Mesendoderm (in vitro differentiated cells): ENCODE measurements around the gene UBE2D2.

Experiments used
- DNase-seq: peaks from one replicate; pipeline ENCODE4 v3.0.0; 2013
- H2AK5ac ChIP-seq: 2 replicates; pipeline ENCODE4 v1.6.1; 2013; ENCODE audit warnings: low read length, inconsistent platforms
- H2BK120ac ChIP-seq: 2 replicates; pipeline ENCODE4 v1.6.1; 2013; ENCODE audit warnings: low read depth, mild to moderate bottlenecking, low read length, moderate library complexity, mixed read lengths
- H2BK15ac ChIP-seq: replicated peaks from 2 replicates; pipeline ENCODE4 v1.6.1; 2013; ENCODE audit warnings: low read depth, mild to moderate bottlenecking, moderate library complexity
- H2BK5ac ChIP-seq: 2 replicates; pipeline ENCODE4 v1.6.1; 2013; ENCODE audit warnings: low read length, inconsistent platforms
- H3K18ac ChIP-seq: 2 replicates; pipeline ENCODE4 v1.6.1; 2013; ENCODE audit warnings: mild to moderate bottlenecking, low read length, mixed read lengths
- H3K23ac ChIP-seq: one replicate; pipeline ENCODE4 v1.6.1; 2013; ENCODE audit warnings: low read length
- H3K27ac ChIP-seq: 2 replicates; pipeline ENCODE4 v1.5.1; 2013; ENCODE audit warnings: low read depth, mild to moderate bottlenecking, inconsistent platforms, low read length, moderate library complexity
- H3K27me3 ChIP-seq: 2 replicates; pipeline ENCODE4 v1.6.1; 2013; ENCODE audit warnings: low read length, control low read depth, mild to moderate bottlenecking, inconsistent platforms; ENCODE audit not compliant: insufficient read depth, poor library complexity
- H3K36me3 ChIP-seq: 2 replicates; pipeline ENCODE4 v1.6.1; 2013; ENCODE audit warnings: low read length, inconsistent platforms; ENCODE audit not compliant: control insufficient read depth, insufficient read depth
- H3K4ac ChIP-seq: one replicate; pipeline ENCODE4 v1.6.1; 2013; ENCODE audit warnings: low read depth, mild to moderate bottlenecking, low read length, moderate library complexity
- H3K4me1 ChIP-seq: 2 replicates; pipeline ENCODE4 v1.6.1; 2013; ENCODE audit warnings: low read depth, low read length, inconsistent platforms; ENCODE audit not compliant: control insufficient read depth
- H3K4me2 ChIP-seq: 2 replicates; pipeline ENCODE4 v1.6.1; 2013; ENCODE audit warnings: low read length
- H3K4me3 ChIP-seq: 2 replicates; pipeline ENCODE4 v1.5.1; 2013; ENCODE audit warnings: mild to moderate bottlenecking, low read length
- H3K56ac ChIP-seq: one replicate; pipeline ENCODE4 v1.6.1; 2013; ENCODE audit warnings: low read length
- H3K79me1 ChIP-seq: 2 replicates; pipeline ENCODE4 v1.6.1; 2013; ENCODE audit warnings: low read length, inconsistent platforms
- H3K79me2 ChIP-seq: 2 replicates; pipeline ENCODE4 v1.6.1; 2013; ENCODE audit warnings: mild to moderate bottlenecking, low read length; ENCODE audit not compliant: control insufficient read depth, insufficient read depth
- H3K9ac ChIP-seq: 2 replicates; pipeline ENCODE4 v1.6.1; 2013; ENCODE audit warnings: low read length, inconsistent platforms
- H4K5ac ChIP-seq: one replicate; pipeline ENCODE4 v1.6.1; 2013; ENCODE audit warnings: low read length
- H4K8ac ChIP-seq: one replicate; pipeline ENCODE4 v1.6.1; 2013; ENCODE audit warnings: low read depth, mild to moderate bottlenecking, control low read depth, low read length, moderate library complexity
- WGBS: extraction: QIAGEN DNeasy Blood & Tissue Kit; methylation state at CpG from one replicate; pipeline ENCODE4 v1.1.7; 2013; ENCODE audit warnings: low lambda C conversion rate, missing lambda C conversion rate; ENCODE audit not compliant: insufficient coverage; ENCODE audit errors: extremely low coverage; 5-methylcytosine and 5-hydroxymethylcytosine counted together

UBE2D2 gene

GRCh38 chr5:139659695-139660101 lies 98.6 kb downstream of the UBE2D2 start:
- H3K4me1 ChIP-seq: peaks cover 34% of the 10 kb centered on the region
- no peak overlapping the region for H3K4me3 ChIP-seq

DNA sequence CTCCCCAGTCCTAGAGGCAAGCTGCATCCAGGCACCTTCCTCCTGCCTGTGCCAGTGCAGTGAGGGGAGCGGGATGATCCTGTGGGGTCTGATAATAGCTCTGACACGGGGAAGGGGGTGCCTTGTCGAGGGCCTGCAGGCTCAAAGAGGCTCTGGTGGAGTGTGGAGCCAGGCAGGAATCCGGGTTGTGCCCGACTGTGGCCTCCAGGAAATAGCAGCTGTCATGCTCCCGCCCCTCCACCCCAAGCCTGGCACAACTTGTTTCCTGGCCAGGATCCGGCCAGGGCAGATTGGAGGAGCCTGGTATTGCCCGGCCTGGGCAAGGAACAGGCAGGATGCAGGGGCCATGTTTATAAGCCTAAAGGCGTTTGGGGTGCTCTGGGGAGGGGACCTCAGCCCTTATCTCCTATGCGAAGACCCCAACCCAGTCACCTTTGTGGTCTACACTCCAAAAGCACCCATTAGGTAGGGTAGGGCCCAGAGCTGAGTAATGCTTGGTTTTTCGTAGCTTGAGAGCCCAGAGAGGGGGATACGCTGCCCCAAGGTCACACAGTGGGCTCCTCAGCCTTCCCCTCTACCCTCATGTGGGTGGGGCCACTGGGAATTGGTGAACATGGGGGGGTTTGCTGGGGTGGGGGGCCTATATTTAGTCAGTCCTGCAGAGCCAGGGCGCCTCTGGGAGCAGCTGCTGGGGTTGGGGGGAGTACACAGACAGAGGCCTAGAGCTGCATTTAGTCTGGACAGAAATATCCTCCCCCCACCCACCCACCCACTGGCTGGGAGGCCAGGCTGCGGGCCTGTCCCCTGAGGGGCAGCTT lies 99.2 kb downstream of the UBE2D2 start:
- Histone ChIP-seq H3K79me1 (peaks cover 24% of the 10 kb centered on the region), H2BK15ac (no peak overlapping the region), H3K23ac (no peak overlapping the region), H2BK5ac (no peak overlapping the region), H3K27ac (peak overlapping the region; percentile 39), H3K27me3 (no peaks in the 10 kb centered on the region), H3K36me3 (peaks cover 1% of the 10 kb centered on the region), H4K8ac (no peak overlapping the region), H3K4me3 (no peak overlapping the region), H3K4me2 (no peak overlapping the region), H2BK120ac (no peak overlapping the region), H2AK5ac (no peak overlapping the region), H3K18ac (no peak overlapping the region), H3K56ac (peak overlapping the region; percentile 79), H3K79me2 (peaks cover 98% of the 10 kb centered on the region), H3K4me1 (peaks cover 29% of the 10 kb centered on the region), H4K5ac (no peak overlapping the region), H3K4ac (no peak overlapping the region), H3K9ac (peak overlapping the region; percentile 47)
- DNase-seq: no peak
- WGBS: no CpG with 5 or more reads among the region's 14 CpGs

More at GRCh38 chr5:139659695-139660101, 98.6 kb downstream of the UBE2D2 start:
- H2BK5ac ChIP-seq: no peak overlapping the region
- H3K56ac ChIP-seq: peak overlapping the region; percentile 79
- H3K79me1 ChIP-seq: peaks cover 21% of the 10 kb centered on the region
- peaks cover 98% of the 10 kb centered on the region for H3K79me2 ChIP-seq
- no peak overlapping the region for H3K4me2 ChIP-seq
- no peak overlapping the region for H2BK120ac ChIP-seq
- peak overlapping the region; percentile 39 for H3K27ac ChIP-seq
- no peaks in the 10 kb centered on the region for H3K27me3 ChIP-seq
- H3K18ac ChIP-seq: peak overlapping the region; percentile 46
- H3K23ac ChIP-seq: no peak overlapping the region
- H4K8ac ChIP-seq: no peak overlapping the region
- DNase-seq: peak; percentile 76
- H2AK5ac ChIP-seq: no peak overlapping the region
- no peak overlapping the region for H3K4ac ChIP-seq
- H2BK15ac ChIP-seq: no peak overlapping the region
- WGBS: no CpG with 5 or more reads among the region's 13 CpGs
- peak overlapping the region; percentile 47 for H3K9ac ChIP-seq
- H4K5ac ChIP-seq: no peak overlapping the region
- H3K36me3 ChIP-seq: peaks cover 1% of the 10 kb centered on the region

GRCh38 chr5:139660923-139661814 lies 100.0 kb downstream of the UBE2D2 start:
- Histone ChIP-seq H2AK5ac (no peak overlapping the region), H2BK120ac (no peak overlapping the region), H3K4ac (no peak overlapping the region), H3K9ac (peak overlapping the region; percentile 1), H2BK15ac (no peak overlapping the region), H3K79me1 (peaks cover 24% of the 10 kb centered on the region), H3K4me3 (no peak overlapping the region), H3K79me2 (peaks cover 98% of the 10 kb centered on the region), H3K27ac (no peak overlapping the region), H3K56ac (peak overlapping the region; percentile 1), H3K23ac (peak overlapping the region; percentile 0), H3K36me3 (peaks cover 1% of the 10 kb centered on the region), H3K4me1 (peaks cover 28% of the 10 kb centered on the region), H4K5ac (no peak overlapping the region), H3K4me2 (no peak overlapping the region), H3K27me3 (no peaks in the 10 kb centered on the region), H3K18ac (no peak overlapping the region), H4K8ac (no peak overlapping the region), H2BK5ac (no peak overlapping the region)
- no peak for DNase-seq
- no CpG with 5 or more reads among the region's 41 CpGs for WGBS

DNA sequence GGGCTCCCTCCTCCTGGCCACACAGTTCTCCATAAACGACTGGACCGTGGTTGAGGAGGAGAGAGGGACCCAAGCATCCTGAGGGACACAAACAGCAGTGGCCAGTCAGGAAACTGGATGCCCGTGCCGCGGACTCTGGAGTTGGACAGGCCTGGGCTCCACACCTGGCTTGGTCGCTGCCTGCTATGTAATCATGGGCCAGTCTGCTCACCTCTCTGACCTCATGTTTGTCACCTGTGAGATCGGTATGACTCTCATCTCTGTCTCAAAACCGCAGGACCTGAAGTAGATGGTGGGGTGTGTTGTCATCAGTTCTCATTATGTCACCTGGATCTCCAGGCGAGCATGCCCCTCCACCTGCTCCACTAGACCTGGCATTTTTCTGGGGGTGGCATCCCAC lies 101.5 kb downstream of the UBE2D2 start:
- no peak overlapping the region for H2BK120ac ChIP-seq
- H3K27me3 ChIP-seq: no peaks in the 10 kb centered on the region
- no peak overlapping the region for H2AK5ac ChIP-seq
- no peak overlapping the region for H3K56ac ChIP-seq
- peaks cover 99% of the 10 kb centered on the region for H3K79me2 ChIP-seq
- no peak overlapping the region for H3K18ac ChIP-seq
- no peak overlapping the region for H3K4me2 ChIP-seq
- no peak for DNase-seq
- H3K4me3 ChIP-seq: no peak overlapping the region
- H4K8ac ChIP-seq: no peak overlapping the region
- no peak overlapping the region for H2BK15ac ChIP-seq
- no peak overlapping the region for H3K27ac ChIP-seq
- H3K79me1 ChIP-seq: peaks cover 23% of the 10 kb centered on the region
- no peak overlapping the region for H4K5ac ChIP-seq
- no peak overlapping the region for H3K23ac ChIP-seq
- H3K4me1 ChIP-seq: peaks cover 24% of the 10 kb centered on the region
- no CpG with 5 or more reads among the region's 9 CpGs for WGBS
- peaks cover 1% of the 10 kb centered on the region for H3K36me3 ChIP-seq
- H3K9ac ChIP-seq: no peak overlapping the region
- no peak overlapping the region for H2BK5ac ChIP-seq
- no peak overlapping the region for H3K4ac ChIP-seq

DNA sequence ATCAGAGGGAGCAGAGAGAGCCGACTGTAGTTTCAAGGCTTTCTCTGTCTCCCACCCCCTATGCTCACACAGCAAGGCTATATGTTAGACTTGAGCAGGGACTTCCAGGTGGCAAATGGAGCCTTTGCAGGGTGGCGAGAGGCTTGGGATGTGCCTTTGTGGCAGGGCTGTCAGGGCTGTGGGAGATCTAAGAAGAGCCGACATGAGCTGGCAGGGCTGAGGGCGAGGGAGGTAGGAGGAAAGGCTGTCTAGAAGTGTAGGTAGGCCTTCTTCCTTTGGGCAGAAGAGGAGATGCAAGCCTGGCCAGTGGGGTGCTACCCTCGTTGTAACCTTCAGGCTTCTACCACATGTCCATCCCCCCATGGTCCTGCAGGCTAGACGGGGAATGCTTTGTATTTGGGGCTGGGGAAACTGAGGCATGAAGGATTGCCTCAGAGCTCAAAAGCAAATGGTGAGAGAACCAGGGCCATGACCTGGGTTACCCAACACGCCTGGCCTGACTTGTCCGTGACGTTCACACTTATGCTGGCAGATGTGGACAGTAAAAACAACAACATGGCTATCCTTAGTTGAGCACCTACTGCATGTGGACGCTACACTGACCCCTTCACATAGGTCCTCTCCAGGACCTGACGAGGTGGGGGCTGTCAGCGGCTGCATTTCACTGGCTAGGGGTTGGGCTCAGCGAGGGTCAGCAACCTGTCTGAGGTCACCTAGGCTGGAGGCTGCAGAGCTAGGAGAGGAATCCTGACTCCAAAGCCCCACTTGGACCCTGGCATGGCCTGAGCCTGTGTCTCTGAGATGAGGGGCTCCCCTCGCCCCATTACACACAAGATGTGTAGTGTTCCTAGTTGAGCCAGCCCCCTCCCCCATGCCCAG lies 102.3 kb downstream of the UBE2D2 start:
- Histone ChIP-seq H3K4ac (no peak overlapping the region), H3K23ac (no peak overlapping the region), H2BK5ac (no peak overlapping the region), H3K27ac (no peak overlapping the region), H2BK15ac (no peak overlapping the region), H3K56ac (no peak overlapping the region), H3K79me1 (peaks cover 19% of the 10 kb centered on the region), H2AK5ac (no peak overlapping the region), H3K4me3 (no peak overlapping the region), H2BK120ac (no peak overlapping the region), H3K79me2 (peaks cover 99% of the 10 kb centered on the region), H3K9ac (no peak overlapping the region), H4K5ac (no peak overlapping the region), H3K4me2 (no peak overlapping the region), H3K36me3 (peaks cover 1% of the 10 kb centered on the region), H3K4me1 (peaks cover 22% of the 10 kb centered on the region), H4K8ac (no peak overlapping the region), H3K18ac (no peak overlapping the region), H3K27me3 (no peaks in the 10 kb centered on the region)
- DNase-seq: no peak
- no CpG with 5 or more reads among the region's 14 CpGs for WGBS
